Smooth muscle cell (in vitro differentiated cells): Measurements from ENCODE around the gene RELCH. TPM values are rescaled to one million over a fixed set of nuclear protein-coding genes. Genes with fewer than 3 reads are reported as not detected.

ENCODE experiments used
- DNase-seq: peaks from one replicate; lab custom pipeline; 2025; ENCODE audit not compliant: unreplicated experiment; lab: John Stamatoyannopoulos, UW
- H2AFZ ChIP-seq: fragments of 200-600 bp; sonication (generic); 2 replicates; pipeline ENCODE4 v1.6.0; 2016; ENCODE audit warnings: antibody characterized with exemption, low read depth, mild to moderate bottlenecking
- H3F3A ChIP-seq: fragments of 200-600 bp; sonication (generic); 2 replicates; pipeline ENCODE4 v1.6.0; 2017; ENCODE audit warnings: antibody characterized with exemption, low read depth
- H3K27ac ChIP-seq: fragments of 200-600 bp; sonication (generic); 2 replicates; pipeline ENCODE4 v1.5.1; 2016; ENCODE audit warnings: low read depth, mild to moderate bottlenecking
- H3K27me3 ChIP-seq: fragments of 200-600 bp; sonication (generic); 2 replicates; pipeline ENCODE4 v1.6.1; 2016; ENCODE audit warnings: low read depth, mild to moderate bottlenecking
- H3K36me3 ChIP-seq: fragments of 200-600 bp; sonication (generic); 2 replicates; pipeline ENCODE4 v1.5.1; 2016; ENCODE audit warnings: low read depth
- H3K4me1 ChIP-seq: fragments of 200-600 bp; sonication (generic); 2 replicates; pipeline ENCODE4 v1.5.1; 2016; ENCODE audit warnings: low read depth
- H3K4me2 ChIP-seq: fragments of 200-600 bp; sonication (generic); 2 replicates; pipeline ENCODE4 v1.6.0; 2016; ENCODE audit warnings: mild to moderate bottlenecking
- H3K4me3 ChIP-seq: fragments of 200-600 bp; sonication (generic); 2 replicates; pipeline ENCODE4 v1.5.1; 2016; ENCODE audit warnings: mild to moderate bottlenecking
- H3K79me2 ChIP-seq: fragments of 200-600 bp; sonication (generic); 2 replicates; pipeline ENCODE4 v1.6.0; 2016; ENCODE audit warnings: low read depth, mild to moderate bottlenecking
- H3K9ac ChIP-seq: fragments of 200-600 bp; sonication (generic); 2 replicates; pipeline ENCODE4 v1.6.0; 2016; ENCODE audit warnings: low read depth
- H3K9me3 ChIP-seq: fragments of 200-600 bp; sonication (generic); replicated peaks from 2 replicates; pipeline ENCODE4 v1.5.1; 2016; ENCODE audit warnings: low read depth
- H4K20me1 ChIP-seq: fragments of 200-600 bp; sonication (generic); 2 replicates; pipeline ENCODE4 v1.6.0; 2016; ENCODE audit warnings: low read depth
- WGBS: methylation state at CpG from one replicate; pipeline ENCODE4 v1.1.7; 2016; ENCODE audit warnings: low lambda C conversion rate; 5-methylcytosine and 5-hydroxymethylcytosine counted together
- polyA plus RNA-seq: library from polyadenylated mRNA; unstranded; fragments of >200 nt; fragmentation: Nextera tagmentation; extraction: Ambion mirVana; gene quantifications from 2 replicates; pipeline ENCODE4 v1.2.1, GENCODE V29; 2016
- total RNA-seq: library from RNA; depleted of rRNA; stranded (reverse); fragments of >200 nt; gene quantifications from 2 replicates; pipeline ENCODE4 v1.2.3, GENCODE V29; 2014
- TF ChIP-seq, protein P1 (sequence below): fragments of 200-600 bp; sonication (generic); IDR thresholded peaks from 2 replicates; pipeline ENCODE4 v1.5.1; 2017; ENCODE audit warnings: borderline replicate concordance, mild to moderate bottlenecking, antibody characterized with exemption; ENCODE audit not compliant: insufficient read depth, poor library complexity, severe bottlenecking

Gene RELCH
- total and polyA plus RNA-seq, 2 experiments from 2014 or later: 3.6 to 19.2 TPM

DNA sequence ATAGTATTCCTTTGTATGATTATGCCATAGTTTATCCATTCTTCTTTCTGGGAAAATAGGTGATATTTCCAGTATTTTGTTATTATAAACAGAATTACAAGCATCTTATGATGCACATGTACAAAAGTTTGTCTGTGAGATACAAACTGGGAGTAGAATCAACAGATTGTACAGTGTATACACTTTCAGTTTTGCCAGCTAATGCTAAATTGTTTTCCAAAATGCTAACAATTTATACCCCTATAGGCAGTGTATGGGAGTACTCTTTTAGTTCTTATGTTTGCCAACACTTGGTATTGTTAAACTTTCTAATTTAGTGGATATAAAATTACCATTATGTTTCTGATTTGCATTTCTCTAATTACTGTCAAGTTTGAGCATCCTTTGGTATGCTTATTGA lies 107.0 kb downstream of the RELCH start:
- DNase-seq: no peak
- TF ChIP-seq, protein P1, sequence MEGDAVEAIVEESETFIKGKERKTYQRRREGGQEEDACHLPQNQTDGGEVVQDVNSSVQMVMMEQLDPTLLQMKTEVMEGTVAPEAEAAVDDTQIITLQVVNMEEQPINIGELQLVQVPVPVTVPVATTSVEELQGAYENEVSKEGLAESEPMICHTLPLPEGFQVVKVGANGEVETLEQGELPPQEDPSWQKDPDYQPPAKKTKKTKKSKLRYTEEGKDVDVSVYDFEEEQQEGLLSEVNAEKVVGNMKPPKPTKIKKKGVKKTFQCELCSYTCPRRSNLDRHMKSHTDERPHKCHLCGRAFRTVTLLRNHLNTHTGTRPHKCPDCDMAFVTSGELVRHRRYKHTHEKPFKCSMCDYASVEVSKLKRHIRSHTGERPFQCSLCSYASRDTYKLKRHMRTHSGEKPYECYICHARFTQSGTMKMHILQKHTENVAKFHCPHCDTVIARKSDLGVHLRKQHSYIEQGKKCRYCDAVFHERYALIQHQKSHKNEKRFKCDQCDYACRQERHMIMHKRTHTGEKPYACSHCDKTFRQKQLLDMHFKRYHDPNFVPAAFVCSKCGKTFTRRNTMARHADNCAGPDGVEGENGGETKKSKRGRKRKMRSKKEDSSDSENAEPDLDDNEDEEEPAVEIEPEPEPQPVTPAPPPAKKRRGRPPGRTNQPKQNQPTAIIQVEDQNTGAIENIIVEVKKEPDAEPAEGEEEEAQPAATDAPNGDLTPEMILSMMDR: no peak

DNA sequence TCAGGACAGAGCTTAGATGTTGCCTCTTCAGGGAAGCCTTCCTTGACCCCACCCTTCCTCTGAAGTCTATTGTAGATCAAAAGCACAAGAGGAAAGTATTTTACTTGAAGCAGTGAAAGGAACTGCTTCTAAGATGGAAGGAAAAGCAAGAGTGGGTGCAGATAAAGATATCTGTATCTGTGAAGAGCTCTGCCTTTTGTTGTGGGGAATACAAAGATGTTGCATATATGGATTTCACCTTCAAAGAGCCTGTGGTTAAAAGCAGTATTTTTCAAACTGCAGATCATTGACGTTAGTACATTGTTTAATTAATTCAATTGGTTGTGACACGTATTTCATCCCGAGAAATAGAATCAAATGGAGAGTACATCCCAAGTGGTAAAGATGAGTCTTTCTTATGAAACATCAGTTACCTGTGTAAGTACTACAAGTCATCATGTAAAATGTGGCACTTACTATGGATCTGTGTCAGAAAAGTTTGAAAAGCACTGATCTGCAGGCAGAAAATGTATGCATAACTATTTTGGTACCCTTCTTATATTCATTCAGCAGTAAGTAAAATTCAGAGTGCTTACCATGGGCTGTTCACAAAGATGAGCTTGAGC lies 113.4 kb downstream of the RELCH start:
- H2AFZ ChIP-seq: no peak overlapping the region
- H3K4me3 ChIP-seq: no peak overlapping the region
- no peaks in the 10 kb centered on the region for H3K79me2 ChIP-seq
- no peaks in the 10 kb centered on the region for H4K20me1 ChIP-seq
- TF ChIP-seq, protein P1: no peak
- WGBS: 95% methylated on average over 3 of the region's 3 CpGs
- DNase-seq: no peak
- no peak overlapping the region for H3K4me2 ChIP-seq
- no peaks in the 10 kb centered on the region for H3K36me3 ChIP-seq
- H3K27me3 ChIP-seq: no peaks in the 10 kb centered on the region
- no peaks in the 10 kb centered on the region for H3K4me1 ChIP-seq
- no peaks in the 10 kb centered on the region for H3K9me3 ChIP-seq
- no peak overlapping the region for H3K27ac ChIP-seq
- H3F3A ChIP-seq: no peaks in the 10 kb centered on the region
- H3K9ac ChIP-seq: no peak overlapping the region

More for the DNA sequence above, 107.0 kb downstream of the RELCH start:
- Histone ChIP-seq H3F3A (no peaks in the 10 kb centered on the region), H3K4me1 (no peaks in the 10 kb centered on the region), H3K9me3 (no peaks in the 10 kb centered on the region), H3K79me2 (no peaks in the 10 kb centered on the region), H3K4me2 (no peak overlapping the region), H3K4me3 (no peak overlapping the region), H4K20me1 (no peaks in the 10 kb centered on the region), H2AFZ (no peak overlapping the region), H3K27me3 (no peaks in the 10 kb centered on the region), H3K27ac (no peak overlapping the region), H3K36me3 (no peaks in the 10 kb centered on the region), H3K9ac (no peak overlapping the region)

DNA sequence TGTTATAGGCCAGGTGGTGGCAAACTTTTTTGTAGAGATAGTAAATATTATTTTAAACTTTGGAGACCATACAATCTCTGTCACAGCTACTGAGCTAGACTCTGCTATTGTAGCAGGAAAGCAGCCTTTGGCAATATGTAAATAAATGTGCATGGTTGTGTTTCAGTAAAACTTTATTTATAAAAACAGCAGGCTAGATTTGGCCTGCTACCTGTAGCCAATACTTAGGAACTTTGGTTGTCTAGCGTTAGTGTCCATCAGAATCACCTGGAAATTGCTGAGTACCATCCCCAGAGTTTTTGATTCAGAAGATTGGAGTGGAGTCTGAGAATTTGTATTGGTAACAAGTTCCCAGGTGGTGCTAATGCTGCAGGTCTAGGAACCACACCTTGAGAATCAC lies 114.3 kb downstream of the RELCH start:
- Histone ChIP-seq H3F3A (no peaks in the 10 kb centered on the region), H3K36me3 (no peaks in the 10 kb centered on the region), H3K9ac (no peak overlapping the region)

DNA sequence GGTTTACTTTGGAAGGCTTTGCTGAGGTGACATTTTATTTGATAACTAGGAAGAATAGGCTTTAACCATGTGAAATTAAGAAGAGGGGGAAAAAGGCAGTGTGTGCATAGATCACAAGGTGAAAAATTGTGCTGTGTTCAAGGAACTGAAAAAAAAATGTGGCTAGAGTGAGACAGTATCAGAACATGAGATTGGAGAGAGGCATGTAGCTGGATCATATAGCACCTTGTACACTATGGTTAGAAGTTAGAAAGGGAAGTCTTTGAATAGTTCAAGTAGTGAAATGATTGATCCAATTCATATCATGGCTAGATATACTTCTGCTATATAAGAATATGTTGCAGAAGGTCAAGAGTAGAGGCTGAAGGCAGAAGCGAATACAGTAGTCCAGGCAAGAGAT lies 125.8 kb downstream of the RELCH start:
- Histone ChIP-seq H3K36me3 (no peaks in the 10 kb centered on the region), H3K9me3 (no peaks in the 10 kb centered on the region), H3K27me3 (peaks cover 7% of the 10 kb centered on the region), H3K4me1 (no peaks in the 10 kb centered on the region), H3K4me2 (no peak overlapping the region), H4K20me1 (no peaks in the 10 kb centered on the region), H3K79me2 (no peaks in the 10 kb centered on the region), H3K4me3 (no peak overlapping the region), H3F3A (no peaks in the 10 kb centered on the region), H2AFZ (no peak overlapping the region), H3K9ac (no peak overlapping the region), H3K27ac (no peak overlapping the region)
- no peak for DNase-seq
- TF ChIP-seq, protein P1: no peak
- WGBS: 95% methylated on average over 1 of the region's 1 CpG

More for the DNA sequence above, 114.3 kb downstream of the RELCH start:
- Histone ChIP-seq H3K4me2 (no peak overlapping the region), H3K9me3 (no peaks in the 10 kb centered on the region), H2AFZ (no peak overlapping the region), H3K4me1 (no peaks in the 10 kb centered on the region), H3K27ac (no peak overlapping the region), H3K27me3 (no peaks in the 10 kb centered on the region), H3K4me3 (no peak overlapping the region), H3K79me2 (no peaks in the 10 kb centered on the region), H4K20me1 (no peaks in the 10 kb centered on the region)
- DNase-seq: no peak
- TF ChIP-seq, protein P1: no peak
- 97% methylated on average over 1 of the region's 1 CpG for WGBS
